MM.1S (cell line): Measurements from ENCODE around the gene ITGA2B.

Experiments used
- DNase-seq: peaks from one replicate; pipeline ENCODE4 v3.0.0-alpha.2; 2015
- H2AFZ ChIP-seq: fragments of 300-600 bp; sonication (generic); 2 replicates; pipeline ENCODE4 v1.6.0; 2016; ENCODE audit warnings: antibody characterized with exemption, low read length
- H3F3A ChIP-seq: fragments of 300-600 bp; sonication (generic); 2 replicates; pipeline ENCODE4 v1.6.1; 2016; ENCODE audit warnings: mild to moderate bottlenecking, antibody characterized with exemption, low read length, moderate library complexity, mixed read lengths; ENCODE audit not compliant: insufficient read depth
- H3K27ac ChIP-seq: fragments of 300-600 bp; sonication (generic); 2 replicates; pipeline ENCODE4 v1.5.1; 2016; ENCODE audit warnings: mild to moderate bottlenecking, low read length
- H3K27me3 ChIP-seq: fragments of 300-600 bp; sonication (generic); replicated peaks from 2 replicates; pipeline ENCODE4 v1.6.0; 2016; ENCODE audit warnings: low read length; ENCODE audit not compliant: insufficient read depth
- H3K36me3 ChIP-seq: fragments of 300-600 bp; sonication (generic); replicated peaks from 2 replicates; pipeline ENCODE4 v1.6.1; 2016; ENCODE audit warnings: mild to moderate bottlenecking, low read length, mixed read lengths; ENCODE audit not compliant: insufficient read depth
- H3K4me1 ChIP-seq: fragments of 300-600 bp; sonication (generic); 2 replicates; pipeline ENCODE4 v1.6.1; 2016; ENCODE audit warnings: low read length, mixed read lengths
- H3K4me2 ChIP-seq: fragments of 300-600 bp; sonication (generic); 2 replicates; pipeline ENCODE4 v1.6.0; 2016; ENCODE audit warnings: low read depth, low read length
- H3K4me3 ChIP-seq: fragments of 300-600 bp; sonication (generic); 2 replicates; pipeline ENCODE4 v1.5.1; 2016; ENCODE audit warnings: low read length, mixed read lengths
- H3K79me2 ChIP-seq: fragments of 300-600 bp; sonication (generic); 2 replicates; pipeline ENCODE4 v1.6.1; 2016; ENCODE audit warnings: mixed run types, low read length, mixed read lengths
- H3K9ac ChIP-seq: fragments of 300-600 bp; sonication (generic); 2 replicates; pipeline ENCODE4 v1.6.1; 2016; ENCODE audit warnings: low read length, mixed read lengths
- H3K9me2 ChIP-seq: fragments of 300-600 bp; sonication (generic); replicated peaks from 2 replicates; pipeline ENCODE4 v1.6.1; 2016; ENCODE audit warnings: mild to moderate bottlenecking, low read length, mixed read lengths; ENCODE audit not compliant: insufficient read depth
- H3K9me3 ChIP-seq: fragments of 300-600 bp; sonication (generic); replicated peaks from 2 replicates; pipeline ENCODE4 v1.6.1; 2016; ENCODE audit warnings: mild to moderate bottlenecking, low read length, mixed read lengths; ENCODE audit not compliant: insufficient read depth
- H4K20me1 ChIP-seq: fragments of 300-600 bp; sonication (generic); 2 replicates; pipeline ENCODE4 v1.6.1; 2016; ENCODE audit warnings: mild to moderate bottlenecking, low read length, moderate library complexity, mixed read lengths; ENCODE audit not compliant: insufficient read depth
- CTCF ChIP-seq: fragments of 300-600 bp; sonication (generic); IDR thresholded peaks from 2 replicates; pipeline ENCODE4 v1.5.1; 2016; ENCODE audit warnings: antibody characterized with exemption, low read length, mixed read lengths
- EZH2 ChIP-seq: fragments of 300-600 bp; sonication (generic); optimal IDR thresholded peaks from 2 replicates; pipeline ENCODE3; 2017; ENCODE audit warnings: low read depth, mild to moderate bottlenecking, antibody characterized with exemption, low read length, mixed read lengths
- EZH2phosphoT487 ChIP-seq: fragments of 300-600 bp; sonication (generic); IDR thresholded peaks from 2 replicates; pipeline ENCODE4 v1.6.1; 2018; ENCODE audit warnings: antibody characterized with exemption, low read length

Gene ITGA2B

GRCh38 chr17:44359006-44359405, 30.4 kb downstream of the ITGA2B start:
- H3K4me3 ChIP-seq = peak overlapping the region; percentile 26; the same call in 1 of the 2 replicates

GRCh38 chr17:44358066-44358465, 31.4 kb downstream of the ITGA2B start:
- H3K9me3 ChIP-seq = no peaks in the 10 kb centered on the region
- H3K4me2 ChIP-seq = no peak overlapping the region
- no peaks in the 10 kb centered on the region for H4K20me1 ChIP-seq

More at GRCh38 chr17:44359006-44359405, 30.4 kb downstream of the ITGA2B start:
- Histone ChIP-seq H3K9me3 (no peaks in the 10 kb centered on the region), H3K4me1 (peaks cover 11% of the 10 kb centered on the region), H3K9me2 (no peaks in the 10 kb centered on the region), H3K79me2 (no peaks in the 10 kb centered on the region), H4K20me1 (no peaks in the 10 kb centered on the region), H3K9ac (no peak overlapping the region), H2AFZ (peak overlapping the region; percentile 61), H3K27me3 (no peaks in the 10 kb centered on the region; the same call in 1 of the 2 replicates), H3F3A (peaks cover 6% of the 10 kb centered on the region), H3K4me2 (peak overlapping the region; percentile 56; the same call in 1 of the 2 replicates), H3K27ac (peak overlapping the region; percentile 13; the same call in 1 of the 2 replicates), H3K36me3 (no peaks in the 10 kb centered on the region)
- DNase-seq = peak; percentile 71
- TF ChIP-seq EZH2phosphoT487 = no peak
- no peak for TF ChIP-seq CTCF
- TF ChIP-seq EZH2 = no peak

GRCh38 chr17:44356241-44356640, 33.2 kb downstream of the ITGA2B start:
- Histone ChIP-seq H4K20me1 (no peaks in the 10 kb centered on the region), H3K9me2 (no peaks in the 10 kb centered on the region), H3K4me1 (peaks cover 11% of the 10 kb centered on the region), H3K27ac (no peak overlapping the region), H3F3A (peaks cover 6% of the 10 kb centered on the region), H3K4me2 (no peak overlapping the region), H3K9ac (no peak overlapping the region), H3K79me2 (no peaks in the 10 kb centered on the region), H2AFZ (no peak overlapping the region), H3K4me3 (no peak overlapping the region), H3K27me3 (no peaks in the 10 kb centered on the region), H3K36me3 (no peaks in the 10 kb centered on the region), H3K9me3 (no peaks in the 10 kb centered on the region)
- DNase-seq = no peak
- TF ChIP-seq CTCF = no peak
- TF ChIP-seq EZH2 = no peak
- TF ChIP-seq EZH2phosphoT487 = no peak

More at GRCh38 chr17:44358066-44358465, 31.4 kb downstream of the ITGA2B start:
- no peak for DNase-seq
- Histone ChIP-seq H3K9me2 (no peaks in the 10 kb centered on the region), H3K27me3 (no peaks in the 10 kb centered on the region; the same call in 1 of the 2 replicates), H3F3A (peaks cover 6% of the 10 kb centered on the region), H3K9ac (no peak overlapping the region), H3K36me3 (no peaks in the 10 kb centered on the region), H3K79me2 (no peaks in the 10 kb centered on the region), H3K4me1 (peaks cover 11% of the 10 kb centered on the region), H3K4me3 (no peak overlapping the region), H3K27ac (no peak overlapping the region), H2AFZ (no peak overlapping the region)
- TF ChIP-seq CTCF (no peak), EZH2phosphoT487 (no peak), EZH2 (no peak)
